GM18505 (cell line): ENCODE data around the gene MYH7B.

ENCODE experiments used
- ATAC-seq: cut with Tn5 transposase; IDR thresholded peaks from one replicate; pipeline ENCODE4 v1.9.1; 2021; ENCODE audit not compliant: unreplicated experiment
- POLR2A ChIP-seq: IDR thresholded peaks from 4 replicates; pipeline ENCODE4 v1.6.1; 2011; ENCODE audit warnings: borderline replicate concordance; ENCODE audit not compliant: insufficient read depth, insufficient read length; ENCODE audit errors: extremely low read depth

Gene MYH7B

GRCh38 chr20:35004749-35005462 lies 49.2 kb downstream of the MYH7B start:
- no peak for TF ChIP-seq POLR2A
- no peak for ATAC-seq
